Gastrocnemius medialis (tissue), 4 donors: ENCODE results near the gene AGA.

ENCODE experiments used
- CTCF ChIP-seq, 5 experiments: fragments of 450-650 bp in 3 of 5; fragments of 200-600 bp in 2 of 5; sonication (generic) in 2 of 5; IDR thresholded peaks in 4 of 5; conservative IDR thresholded peaks in 1 of 5; 1 replicate in 4 of 5; 2 replicates in 1 of 5; pipeline ENCODE4 v1.5.1; 2016 to 2019; ENCODE audit warnings: antibody characterized with exemption in 5 of 5, mild to moderate bottlenecking in 3 of 5, moderate library complexity in 3 of 5
- POLR2A ChIP-seq, 2 donors: fragments of 450-650 bp; IDR thresholded peaks; one replicate each; pipeline ENCODE4 v1.6.1; 2017; ENCODE audit warnings: antibody characterized with exemption in 2 of 2, mild to moderate bottlenecking in 2 of 2, moderate library complexity in 2 of 2

DNA sequence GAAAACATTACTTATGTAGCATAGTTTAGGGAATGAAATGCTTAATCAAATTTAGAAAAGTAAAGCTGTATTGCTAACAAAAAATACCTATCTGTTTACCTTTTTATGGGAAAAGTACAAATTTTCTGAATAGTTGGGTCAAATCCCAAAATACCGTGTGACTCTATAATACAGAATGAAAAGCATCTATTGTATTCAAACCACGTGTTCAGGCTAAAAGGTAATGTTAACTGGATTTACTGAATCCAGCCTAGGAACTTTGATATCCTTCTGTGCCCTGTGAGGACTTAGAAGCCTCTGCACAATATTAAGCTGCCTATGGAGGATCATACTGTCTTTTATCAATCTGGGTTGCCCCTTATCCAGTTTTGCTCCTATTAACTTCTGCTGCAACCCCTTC is 36.3 kb upstream of the AGA start:
- no peak for TF ChIP-seq CTCF (IDR thresholded peaks at IDR 0.05 in 4 of 5, conservative IDR thresholded peaks at IDR 0.05 in 1 of 5)
- TF ChIP-seq POLR2A (IDR thresholded peaks at IDR 0.05) = no peak
